DMS53 (cell line): Measurements from ENCODE around the gene TRPV2.

Experiments
- DNase-seq: peaks from one replicate; lab custom pipeline; 2025; lab: John Stamatoyannopoulos, UW

The TRPV2 gene

DNA sequence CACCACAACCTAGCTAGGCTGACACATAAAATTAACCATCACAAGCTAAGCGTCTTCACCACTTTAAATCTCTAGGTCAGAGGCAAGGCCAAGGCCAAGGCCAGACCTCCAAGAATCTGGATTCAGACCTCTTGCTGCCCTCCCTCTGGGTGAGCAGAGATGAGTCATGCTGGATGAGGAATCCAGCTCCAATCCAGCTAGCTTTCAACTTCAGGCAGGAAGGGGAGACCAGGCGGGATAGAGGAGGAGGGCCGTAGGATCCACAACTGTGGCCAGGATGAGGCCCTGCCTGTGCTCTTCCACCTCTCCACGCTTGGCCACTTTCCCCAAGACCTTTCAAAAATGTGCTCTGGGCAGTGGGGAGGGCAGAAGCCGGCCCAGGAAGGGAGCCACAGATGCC, 61.9 kb downstream of the TRPV2 start:
- peak; percentile 32 for DNase-seq

DNA sequence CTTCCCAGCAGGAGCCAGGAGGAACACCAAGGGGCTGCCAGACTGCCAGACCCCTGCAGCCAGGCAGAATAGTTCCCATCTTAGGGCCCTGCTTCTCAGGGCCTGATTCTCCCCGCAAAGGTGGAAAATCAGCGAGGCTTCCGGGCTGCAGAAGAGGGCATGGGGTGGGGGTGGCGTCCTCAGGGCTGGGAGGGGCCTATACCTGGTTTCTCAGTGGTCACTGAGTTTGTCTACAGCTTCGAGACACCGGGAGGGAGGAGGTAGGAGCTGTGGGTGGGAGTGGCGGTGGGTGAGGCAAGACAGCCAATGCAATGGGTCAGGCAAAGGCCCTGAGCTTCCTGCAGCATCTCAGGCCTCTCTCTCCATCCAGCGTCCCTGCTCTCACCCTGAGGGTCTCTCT, 62.3 kb downstream of the TRPV2 start:
- no peak for DNase-seq

GRCh38 chr17:16478649-16479048, 63.3 kb downstream of the TRPV2 start:
- DNase-seq = no peak

DNA sequence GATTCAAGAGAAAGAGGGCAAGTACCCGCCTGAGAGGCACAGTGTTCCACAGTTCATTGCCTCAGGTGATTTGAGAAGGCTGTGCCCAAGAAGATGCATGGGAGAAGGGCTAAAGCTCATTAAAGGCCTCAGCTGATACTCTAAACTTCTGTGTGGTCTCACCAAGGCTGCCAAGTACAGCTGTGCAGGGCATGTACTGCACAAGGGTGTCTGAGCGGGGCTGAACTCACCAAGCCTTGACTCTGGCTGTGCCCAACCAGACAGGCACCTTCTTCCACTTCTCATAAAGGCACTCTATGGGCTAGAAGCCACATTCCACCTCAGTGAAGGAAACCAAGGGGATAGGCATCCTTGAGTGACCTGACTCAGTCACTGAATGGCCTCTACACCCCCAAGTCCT, 63.9 kb downstream of the TRPV2 start:
- DNase-seq = no peak

DNA sequence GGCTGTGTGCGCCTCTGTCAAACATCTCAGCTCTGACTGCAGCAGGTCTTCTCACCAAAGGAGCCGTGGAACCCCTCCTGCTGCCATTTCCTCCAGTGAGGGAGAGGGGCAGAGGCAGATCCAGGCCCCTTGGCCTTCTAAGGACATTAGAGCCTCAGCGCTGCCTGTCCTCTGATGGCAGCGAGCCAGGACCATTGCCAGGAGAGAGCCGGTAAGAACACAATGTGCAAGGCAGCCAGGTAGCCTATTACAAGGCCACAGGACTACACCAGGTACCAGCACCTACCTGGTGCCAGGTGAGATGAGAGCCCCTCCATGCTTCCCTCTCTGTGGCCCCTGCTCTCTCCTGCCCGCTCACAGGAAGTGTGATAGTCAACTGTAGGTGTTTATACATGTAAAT, 65.6 kb downstream of the TRPV2 start:
- no peak for DNase-seq

DNA sequence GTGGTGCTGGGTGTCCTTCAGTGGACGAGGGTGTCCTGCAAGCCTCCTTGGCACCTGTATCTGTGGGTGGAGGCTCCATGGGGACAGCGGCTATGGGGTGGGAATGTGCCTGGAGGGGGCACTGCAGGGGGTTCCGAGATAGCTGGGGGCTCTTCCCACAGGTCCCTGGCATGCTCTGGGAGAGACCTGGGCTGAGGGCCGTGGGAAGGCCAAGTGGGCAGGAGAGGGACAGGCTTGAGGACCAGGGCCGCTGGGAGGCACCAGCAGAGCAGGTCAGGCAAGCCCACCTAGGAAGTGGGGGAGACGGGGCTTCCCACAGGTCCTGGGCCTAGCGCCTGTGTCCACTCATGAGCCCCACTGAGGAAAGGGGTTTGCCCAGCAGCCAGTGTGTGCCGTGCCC, 66.9 kb downstream of the TRPV2 start:
- no peak for DNase-seq

- DNase-seq = no peak
Observed at GRCh38 chr17:16483021-16483645, 67.8 kb downstream of the TRPV2 start.

GRCh38 chr17:16484445-16485175, 69.2 kb downstream of the TRPV2 start:
- no peak for DNase-seq
